ENCODE measurements around the gene CFL1.

DNA sequence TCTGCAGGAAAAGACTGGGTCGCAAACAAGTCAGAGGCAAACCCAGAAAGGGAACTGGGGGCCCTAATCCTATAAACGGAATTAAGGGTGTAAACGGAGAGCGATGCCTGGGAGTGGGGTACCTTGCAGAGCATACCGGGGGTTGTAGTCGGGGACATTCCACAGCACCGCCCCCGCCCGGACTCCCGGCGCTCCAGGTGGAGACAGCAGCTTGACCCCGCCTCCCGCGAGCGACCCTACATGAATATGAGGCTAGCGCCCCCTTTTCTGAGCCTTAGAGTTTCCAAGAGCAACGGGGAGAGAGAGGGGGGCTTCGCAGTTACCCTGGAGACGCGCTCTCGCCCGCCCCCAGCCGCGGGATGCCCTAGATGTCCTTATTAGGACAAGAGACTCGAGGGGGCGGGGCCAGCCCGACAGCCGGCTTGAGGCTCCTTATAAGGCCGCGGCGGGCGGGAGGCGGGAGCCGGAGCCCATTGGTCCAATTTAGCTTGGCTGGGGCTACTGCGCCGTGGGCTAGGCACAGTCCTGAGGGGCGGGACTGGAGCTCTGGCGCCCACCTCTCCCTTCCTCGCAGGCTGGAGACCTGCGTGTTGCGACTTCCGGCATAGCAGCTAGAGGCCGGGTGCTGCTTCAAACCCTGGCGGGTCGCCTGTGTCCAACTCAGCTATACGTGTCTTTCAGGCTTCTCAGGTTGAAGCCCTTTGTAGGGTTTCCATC is 1.3 kb upstream of the CFL1 start:
- TF ChIP-seq, protein P1, sequence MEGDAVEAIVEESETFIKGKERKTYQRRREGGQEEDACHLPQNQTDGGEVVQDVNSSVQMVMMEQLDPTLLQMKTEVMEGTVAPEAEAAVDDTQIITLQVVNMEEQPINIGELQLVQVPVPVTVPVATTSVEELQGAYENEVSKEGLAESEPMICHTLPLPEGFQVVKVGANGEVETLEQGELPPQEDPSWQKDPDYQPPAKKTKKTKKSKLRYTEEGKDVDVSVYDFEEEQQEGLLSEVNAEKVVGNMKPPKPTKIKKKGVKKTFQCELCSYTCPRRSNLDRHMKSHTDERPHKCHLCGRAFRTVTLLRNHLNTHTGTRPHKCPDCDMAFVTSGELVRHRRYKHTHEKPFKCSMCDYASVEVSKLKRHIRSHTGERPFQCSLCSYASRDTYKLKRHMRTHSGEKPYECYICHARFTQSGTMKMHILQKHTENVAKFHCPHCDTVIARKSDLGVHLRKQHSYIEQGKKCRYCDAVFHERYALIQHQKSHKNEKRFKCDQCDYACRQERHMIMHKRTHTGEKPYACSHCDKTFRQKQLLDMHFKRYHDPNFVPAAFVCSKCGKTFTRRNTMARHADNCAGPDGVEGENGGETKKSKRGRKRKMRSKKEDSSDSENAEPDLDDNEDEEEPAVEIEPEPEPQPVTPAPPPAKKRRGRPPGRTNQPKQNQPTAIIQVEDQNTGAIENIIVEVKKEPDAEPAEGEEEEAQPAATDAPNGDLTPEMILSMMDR (IDR thresholded peaks at IDR 0.05; ENCODE audit: low read depth, low read length, poor library complexity, severe bottlenecking): no peak
- TF ChIP-seq EZH2phosphoT487 (IDR thresholded peaks at IDR 0.05; ENCODE audit: borderline replicate concordance, low read length): no peak
